ENCODE data around the gene NSFL1C.

DNA sequence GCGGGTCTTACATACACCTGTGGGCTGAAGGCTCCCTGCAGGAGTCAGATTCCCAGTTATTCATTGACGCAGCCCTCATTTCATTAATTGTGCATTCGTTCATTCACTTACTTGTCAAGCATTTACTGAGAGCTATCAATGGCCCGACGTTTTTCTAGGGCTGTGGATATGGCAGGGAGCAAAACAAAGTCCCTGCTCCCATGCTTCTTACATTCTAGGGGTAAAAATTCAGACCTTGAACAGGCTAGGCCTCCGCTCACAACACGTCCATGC lies 369 bp upstream of the NSFL1C start:
- TF ChIP-seq POLR2A (IDR thresholded peaks at IDR 0.05) (no peak), POLR2AphosphoS5 (IDR thresholded peaks at IDR 0.05) (no peak)
- TF ChIP-seq, protein P1, sequence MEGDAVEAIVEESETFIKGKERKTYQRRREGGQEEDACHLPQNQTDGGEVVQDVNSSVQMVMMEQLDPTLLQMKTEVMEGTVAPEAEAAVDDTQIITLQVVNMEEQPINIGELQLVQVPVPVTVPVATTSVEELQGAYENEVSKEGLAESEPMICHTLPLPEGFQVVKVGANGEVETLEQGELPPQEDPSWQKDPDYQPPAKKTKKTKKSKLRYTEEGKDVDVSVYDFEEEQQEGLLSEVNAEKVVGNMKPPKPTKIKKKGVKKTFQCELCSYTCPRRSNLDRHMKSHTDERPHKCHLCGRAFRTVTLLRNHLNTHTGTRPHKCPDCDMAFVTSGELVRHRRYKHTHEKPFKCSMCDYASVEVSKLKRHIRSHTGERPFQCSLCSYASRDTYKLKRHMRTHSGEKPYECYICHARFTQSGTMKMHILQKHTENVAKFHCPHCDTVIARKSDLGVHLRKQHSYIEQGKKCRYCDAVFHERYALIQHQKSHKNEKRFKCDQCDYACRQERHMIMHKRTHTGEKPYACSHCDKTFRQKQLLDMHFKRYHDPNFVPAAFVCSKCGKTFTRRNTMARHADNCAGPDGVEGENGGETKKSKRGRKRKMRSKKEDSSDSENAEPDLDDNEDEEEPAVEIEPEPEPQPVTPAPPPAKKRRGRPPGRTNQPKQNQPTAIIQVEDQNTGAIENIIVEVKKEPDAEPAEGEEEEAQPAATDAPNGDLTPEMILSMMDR (IDR thresholded peaks at IDR 0.05) = no peak
